Measurements from ENCODE around the gene KCNQ5. TPM values are rescaled to one million over a fixed set of nuclear protein-coding genes. Genes with fewer than 3 reads are reported as not detected.
"Not testable (repeated sequence)": the region's sequence is repeated elsewhere in the genome, so short reads cannot be mapped to it uniquely, and the experiment has no call there.

KCNQ5 gene
- total RNA-seq, 1 experiment from 2014 or later: 9.4 TPM

GRCh38 chr6:72580281-72580940 is 41.5 kb upstream of the KCNQ5 start:
- no peak overlapping the region for H3K27ac ChIP-seq (ENCODE audit: low read length)
- intact Hi-C loops (cut with micrococcal nuclease; ENCODE audit: unreplicated experiment) (loop anchor here (5.0 kb wide), 1 partner anchor 168 kb away; no protein-coding TSS in a partner anchor), in situ Hi-C loops (cut with HindIII; ENCODE audit: low pct_unique_long_range_greater_than_20kb, low sequenced_read_pairs) (no loop called here)
- H3K9me3 ChIP-seq (ENCODE audit: control insufficient read depth, insufficient read depth, low read depth, low read length): no peaks in the 10 kb centered on the region
- ChIA-PET CTCF (interaction anchor here (0.5 to 1.5 kb wide), 5 partner anchors 156 to 750 kb away, joined by 4 to 17 read pairs (median 4); no protein-coding TSS in a partner anchor), POLR2A (no interaction called here)
- DNase-seq (ENCODE audit: low read depth, low spot score) (peak; percentile 76), ATAC-seq (peak; percentile 87)
- no TSS peak for BruUV-seq (replicated peaks)
- TF ChIP-seq, protein P1, sequence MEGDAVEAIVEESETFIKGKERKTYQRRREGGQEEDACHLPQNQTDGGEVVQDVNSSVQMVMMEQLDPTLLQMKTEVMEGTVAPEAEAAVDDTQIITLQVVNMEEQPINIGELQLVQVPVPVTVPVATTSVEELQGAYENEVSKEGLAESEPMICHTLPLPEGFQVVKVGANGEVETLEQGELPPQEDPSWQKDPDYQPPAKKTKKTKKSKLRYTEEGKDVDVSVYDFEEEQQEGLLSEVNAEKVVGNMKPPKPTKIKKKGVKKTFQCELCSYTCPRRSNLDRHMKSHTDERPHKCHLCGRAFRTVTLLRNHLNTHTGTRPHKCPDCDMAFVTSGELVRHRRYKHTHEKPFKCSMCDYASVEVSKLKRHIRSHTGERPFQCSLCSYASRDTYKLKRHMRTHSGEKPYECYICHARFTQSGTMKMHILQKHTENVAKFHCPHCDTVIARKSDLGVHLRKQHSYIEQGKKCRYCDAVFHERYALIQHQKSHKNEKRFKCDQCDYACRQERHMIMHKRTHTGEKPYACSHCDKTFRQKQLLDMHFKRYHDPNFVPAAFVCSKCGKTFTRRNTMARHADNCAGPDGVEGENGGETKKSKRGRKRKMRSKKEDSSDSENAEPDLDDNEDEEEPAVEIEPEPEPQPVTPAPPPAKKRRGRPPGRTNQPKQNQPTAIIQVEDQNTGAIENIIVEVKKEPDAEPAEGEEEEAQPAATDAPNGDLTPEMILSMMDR (IDR thresholded peaks at IDR 0.05): peak; percentile 75; the same call in 1 of the 2 replicates
- TF ChIP-seq, protein P2, sequence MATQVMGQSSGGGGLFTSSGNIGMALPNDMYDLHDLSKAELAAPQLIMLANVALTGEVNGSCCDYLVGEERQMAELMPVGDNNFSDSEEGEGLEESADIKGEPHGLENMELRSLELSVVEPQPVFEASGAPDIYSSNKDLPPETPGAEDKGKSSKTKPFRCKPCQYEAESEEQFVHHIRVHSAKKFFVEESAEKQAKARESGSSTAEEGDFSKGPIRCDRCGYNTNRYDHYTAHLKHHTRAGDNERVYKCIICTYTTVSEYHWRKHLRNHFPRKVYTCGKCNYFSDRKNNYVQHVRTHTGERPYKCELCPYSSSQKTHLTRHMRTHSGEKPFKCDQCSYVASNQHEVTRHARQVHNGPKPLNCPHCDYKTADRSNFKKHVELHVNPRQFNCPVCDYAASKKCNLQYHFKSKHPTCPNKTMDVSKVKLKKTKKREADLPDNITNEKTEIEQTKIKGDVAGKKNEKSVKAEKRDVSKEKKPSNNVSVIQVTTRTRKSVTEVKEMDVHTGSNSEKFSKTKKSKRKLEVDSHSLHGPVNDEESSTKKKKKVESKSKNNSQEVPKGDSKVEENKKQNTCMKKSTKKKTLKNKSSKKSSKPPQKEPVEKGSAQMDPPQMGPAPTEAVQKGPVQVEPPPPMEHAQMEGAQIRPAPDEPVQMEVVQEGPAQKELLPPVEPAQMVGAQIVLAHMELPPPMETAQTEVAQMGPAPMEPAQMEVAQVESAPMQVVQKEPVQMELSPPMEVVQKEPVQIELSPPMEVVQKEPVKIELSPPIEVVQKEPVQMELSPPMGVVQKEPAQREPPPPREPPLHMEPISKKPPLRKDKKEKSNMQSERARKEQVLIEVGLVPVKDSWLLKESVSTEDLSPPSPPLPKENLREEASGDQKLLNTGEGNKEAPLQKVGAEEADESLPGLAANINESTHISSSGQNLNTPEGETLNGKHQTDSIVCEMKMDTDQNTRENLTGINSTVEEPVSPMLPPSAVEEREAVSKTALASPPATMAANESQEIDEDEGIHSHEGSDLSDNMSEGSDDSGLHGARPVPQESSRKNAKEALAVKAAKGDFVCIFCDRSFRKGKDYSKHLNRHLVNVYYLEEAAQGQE (IDR thresholded peaks at IDR 0.05; ENCODE audit: insufficient read depth in 1 of 2, low read depth in 2 of 2, low read length in 1 of 2): no peak
- no peaks in the 10 kb centered on the region for H3K27me3 ChIP-seq (ENCODE audit: control insufficient read depth, insufficient read depth, low read length)
- H3K36me3 ChIP-seq (ENCODE audit: control insufficient read depth, insufficient read depth, low read length): no peaks in the 10 kb centered on the region
- H3K4me1 ChIP-seq (ENCODE audit: control insufficient read depth, insufficient read depth, low read length): no peaks in the 10 kb centered on the region
- H3K4me3 ChIP-seq (ENCODE audit: low read depth in 2 of 2, low read length in 2 of 2): no peak overlapping the region

DNA sequence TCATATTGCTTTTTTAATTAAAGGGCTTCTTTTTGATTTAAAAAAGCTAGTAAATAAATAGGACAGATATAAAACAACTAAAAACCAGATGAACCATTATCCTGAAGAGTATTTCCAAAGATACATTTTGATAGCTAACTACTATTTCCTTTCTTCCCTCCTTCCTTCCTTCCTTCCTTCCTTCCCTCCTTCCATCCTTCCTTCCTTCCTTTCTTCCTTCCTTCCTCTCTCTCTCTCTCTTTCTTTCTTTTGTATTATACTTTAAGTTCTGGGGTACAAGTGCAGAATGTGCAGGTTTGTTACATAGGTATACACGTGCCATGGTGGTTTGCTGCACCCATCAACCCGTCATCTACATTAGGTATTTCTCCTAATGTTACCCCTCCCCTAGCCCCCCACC is 40.9 kb upstream of the KCNQ5 start:
- H3K27ac ChIP-seq (ENCODE audit: low read length); in situ Hi-C loops (cut with HindIII; ENCODE audit: low pct_unique_long_range_greater_than_20kb, low sequenced_read_pairs); H3K4me1 ChIP-seq (ENCODE audit: control insufficient read depth, insufficient read depth, low read length); ATAC-seq; H3K36me3 ChIP-seq (ENCODE audit: control insufficient read depth, insufficient read depth, low read length); BruUV-seq (replicated peaks); H3K4me3 ChIP-seq (ENCODE audit: low read depth in 2 of 2, low read length in 2 of 2); H3K27me3 ChIP-seq (ENCODE audit: control insufficient read depth, insufficient read depth, low read length); POLR2A ChIA-PET; H3K9me3 ChIP-seq (ENCODE audit: control insufficient read depth, insufficient read depth, low read depth, low read length); DNase-seq (ENCODE audit: low read depth, low spot score): not testable (repeated sequence)
- intact Hi-C loops (cut with micrococcal nuclease; ENCODE audit: unreplicated experiment): loop anchor here (5.0 kb wide), 1 partner anchor 169 kb away; no protein-coding TSS in a partner anchor
- CTCF ChIA-PET: interaction anchor here (0.7 to 1.5 kb wide), 4 partner anchors 157 to 746 kb away, joined by 4 to 17 read pairs (median 6); no protein-coding TSS in a partner anchor

DNA sequence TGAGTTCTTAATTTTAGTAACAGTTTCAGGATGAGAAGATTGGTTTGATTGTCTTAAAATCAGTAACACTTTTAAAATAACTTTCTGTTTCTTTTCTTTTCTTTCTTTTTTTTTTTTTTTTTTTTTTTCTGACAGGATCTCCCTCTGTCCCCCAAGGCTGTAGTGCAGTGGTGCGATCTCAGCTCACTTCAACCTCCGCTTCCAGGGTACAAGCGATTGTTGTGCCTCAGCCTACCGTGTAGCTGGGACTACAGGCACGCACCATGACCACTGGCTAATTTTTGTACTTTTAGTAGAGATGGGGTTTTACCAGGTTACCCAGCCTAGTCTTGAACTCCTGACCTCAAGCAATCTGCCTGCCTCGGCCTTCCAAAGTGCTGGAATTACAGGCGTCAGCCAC is 33.7 kb upstream of the KCNQ5 start:
- H3K36me3 ChIP-seq (ENCODE audit: control insufficient read depth, insufficient read depth, low read length): no peaks in the 10 kb centered on the region
- intact Hi-C loops (cut with micrococcal nuclease; ENCODE audit: unreplicated experiment) (no loop called here), in situ Hi-C loops (cut with HindIII; ENCODE audit: low pct_unique_long_range_greater_than_20kb, low sequenced_read_pairs) (no loop called here)
- TF ChIP-seq TCF7L2 (IDR thresholded peaks at IDR 0.05; ENCODE audit: low read depth, low read length) (no peak), SIN3A (IDR thresholded peaks at IDR 0.05; ENCODE audit: borderline replicate concordance, insufficient read depth, low read depth, low read length) (no peak), POLR2AphosphoS5 (IDR thresholded peaks at IDR 0.05; ENCODE audit: low read depth, low read length) (no peak)
- TF ChIP-seq, protein P1 (IDR thresholded peaks at IDR 0.05): no peak
- TF ChIP-seq, protein P2 (IDR thresholded peaks at IDR 0.05; ENCODE audit: insufficient read depth in 1 of 2, low read depth in 2 of 2, low read length in 1 of 2): no peak
- H3K4me1 ChIP-seq (ENCODE audit: control insufficient read depth, insufficient read depth, low read length): no peaks in the 10 kb centered on the region
- no peaks in the 10 kb centered on the region for H3K27me3 ChIP-seq (ENCODE audit: control insufficient read depth, insufficient read depth, low read length)
- ChIA-PET POLR2A (interaction anchor here (0.6 kb wide), 1 partner anchor 47 kb away, joined by 3 read pairs; no protein-coding TSS in a partner anchor), CTCF (interaction anchor here (1.0 kb wide), 1 partner anchor 178 kb away, joined by 3 read pairs; no protein-coding TSS in a partner anchor)
- no peaks in the 10 kb centered on the region for H3K9me3 ChIP-seq (ENCODE audit: control insufficient read depth, insufficient read depth, low read depth, low read length)
- no peak for DNase-seq (ENCODE audit: low read depth, low spot score)
- H3K4me3 ChIP-seq (ENCODE audit: low read depth in 2 of 2, low read length in 2 of 2): no peak overlapping the region
- ATAC-seq: no peak
- BruUV-seq (replicated peaks): no TSS peak
- no peak overlapping the region for H3K27ac ChIP-seq (ENCODE audit: low read length)

All from Panc1 (cell line).